ENCODE data around the gene ZFHX3.

ZFHX3 gene

GRCh38 chr16:73057291-73058210 lies 9.6 kb upstream of the ZFHX3 start:
- DNase-seq (ENCODE audit: low spot score) = no peak

- no peak for DNase-seq (ENCODE audit: low spot score)
Observed at GRCh38 chr16:73056921-73057290, 9.0 kb upstream of the ZFHX3 start.

DNA sequence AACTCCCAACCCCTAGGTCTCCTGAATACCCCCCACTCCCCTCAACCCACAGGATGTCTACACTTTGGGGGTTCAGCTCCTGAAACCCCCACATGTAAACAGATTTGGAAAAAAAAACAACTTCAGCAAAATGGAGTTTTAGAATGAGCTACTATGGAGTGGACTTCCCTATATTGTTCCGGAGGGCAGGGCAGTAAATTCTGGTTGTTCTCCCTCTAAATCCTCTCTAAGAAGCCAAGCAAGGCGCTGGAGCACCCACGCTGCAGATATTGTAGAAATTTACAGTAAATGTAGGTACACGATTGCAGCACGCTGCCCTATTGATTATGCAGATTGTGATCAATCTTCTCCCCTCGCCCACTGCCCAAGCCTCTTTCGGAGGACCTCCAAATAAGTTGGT lies 8.5 kb upstream of the ZFHX3 start:
- DNase-seq (ENCODE audit: low spot score) = no peak

GRCh38 chr16:73054813-73055482 lies 7.0 kb upstream of the ZFHX3 start:
- DNase-seq (ENCODE audit: low spot score) = no peak

DNA sequence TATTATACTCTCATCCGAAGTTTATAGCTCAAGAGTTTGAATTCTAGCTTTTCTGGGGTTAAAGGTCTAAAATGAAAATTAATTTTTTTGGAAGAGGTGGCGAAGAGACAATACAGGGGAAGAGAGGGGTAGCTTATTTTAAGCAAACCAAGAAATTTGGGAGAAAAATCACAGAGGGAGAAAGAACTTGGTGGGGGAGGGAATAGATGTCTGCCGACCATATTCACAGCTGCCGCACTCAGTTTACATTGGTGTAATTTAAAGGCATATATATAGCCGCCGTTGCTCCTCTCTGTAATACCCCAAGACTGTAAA lies 6.5 kb upstream of the ZFHX3 start:
- DNase-seq (ENCODE audit: low spot score) = no peak

- DNase-seq (ENCODE audit: low spot score) = no peak
Observed at GRCh38 chr16:73054125-73054484, 6.2 kb upstream of the ZFHX3 start.

DNA sequence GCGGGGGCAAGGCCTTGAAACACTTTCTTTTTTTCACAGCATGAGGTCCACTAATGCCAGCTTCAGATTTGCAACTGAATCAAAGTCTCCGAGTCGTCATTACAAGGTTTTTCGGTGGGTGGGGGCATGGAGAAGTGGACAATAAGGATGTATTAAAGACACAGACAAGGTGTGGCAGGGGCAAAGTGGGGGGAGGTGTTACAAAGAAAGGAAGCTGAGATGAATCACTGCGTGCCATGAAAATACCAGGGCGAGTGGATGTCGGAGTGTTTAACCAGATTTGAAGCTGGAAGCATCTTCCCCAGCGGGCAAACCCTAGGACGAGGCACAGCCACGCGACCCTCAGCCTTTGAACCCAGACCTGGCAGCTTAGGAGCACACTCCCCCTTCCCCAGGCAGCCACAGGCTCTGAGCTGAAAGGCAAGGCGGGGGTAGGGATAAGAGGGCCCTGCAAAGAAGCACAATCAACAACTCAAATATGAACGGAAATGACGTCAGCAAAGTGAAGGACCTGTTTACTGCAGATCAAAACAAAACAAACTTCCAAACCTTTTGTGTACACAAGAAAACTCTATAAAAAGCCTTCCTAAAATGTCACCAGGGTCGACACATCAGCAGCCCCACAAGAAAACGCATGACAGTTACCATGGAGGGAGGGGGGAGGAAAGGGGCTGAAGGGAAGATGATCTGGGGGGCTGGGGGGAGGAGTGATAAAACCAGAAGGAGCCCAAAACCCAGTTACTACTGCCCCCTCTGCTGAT lies 5.6 kb upstream of the ZFHX3 start:
- peak; percentile 69 for DNase-seq (ENCODE audit: low spot score)

DNA sequence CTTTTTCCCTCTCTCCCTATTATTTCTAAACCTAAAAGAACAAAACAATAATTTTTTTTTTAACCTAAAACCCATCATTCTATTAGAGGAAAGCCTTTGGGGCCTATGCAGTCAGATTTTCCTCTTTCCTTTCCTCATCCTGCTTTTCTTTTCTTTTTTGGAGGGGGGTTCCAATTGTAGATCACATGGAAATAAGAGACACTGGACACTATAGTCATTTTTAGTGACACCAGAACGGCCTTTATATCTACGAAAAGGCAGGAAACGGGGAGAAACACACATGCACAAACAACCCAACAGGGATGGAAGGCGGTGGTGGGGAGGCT lies 5.1 kb upstream of the ZFHX3 start:
- no peak for DNase-seq (ENCODE audit: low spot score)

- no peak for DNase-seq (ENCODE audit: low spot score)
Observed at GRCh38 chr16:73052576-73052975, 4.6 kb upstream of the ZFHX3 start.

DNA sequence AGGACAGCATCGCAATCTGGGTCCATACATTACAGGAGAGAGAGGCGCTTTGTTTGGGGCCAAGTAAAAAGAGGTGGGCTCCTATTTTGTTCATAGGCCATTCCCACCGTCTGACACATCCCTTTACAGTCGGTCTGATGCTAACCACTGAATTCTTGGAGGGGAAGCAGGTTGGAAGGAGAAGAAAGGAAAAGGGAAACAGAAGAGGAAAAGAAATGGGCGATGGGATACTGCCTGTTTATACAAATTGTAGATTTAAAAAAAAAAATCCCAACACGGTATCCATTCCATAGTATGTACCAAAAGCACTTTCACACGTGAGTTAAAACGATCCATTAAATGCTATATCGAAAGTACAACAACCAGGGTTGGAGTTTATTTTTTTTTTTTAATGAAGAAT lies 4.0 kb upstream of the ZFHX3 start:
- DNase-seq (ENCODE audit: low spot score) = no peak

DNA sequence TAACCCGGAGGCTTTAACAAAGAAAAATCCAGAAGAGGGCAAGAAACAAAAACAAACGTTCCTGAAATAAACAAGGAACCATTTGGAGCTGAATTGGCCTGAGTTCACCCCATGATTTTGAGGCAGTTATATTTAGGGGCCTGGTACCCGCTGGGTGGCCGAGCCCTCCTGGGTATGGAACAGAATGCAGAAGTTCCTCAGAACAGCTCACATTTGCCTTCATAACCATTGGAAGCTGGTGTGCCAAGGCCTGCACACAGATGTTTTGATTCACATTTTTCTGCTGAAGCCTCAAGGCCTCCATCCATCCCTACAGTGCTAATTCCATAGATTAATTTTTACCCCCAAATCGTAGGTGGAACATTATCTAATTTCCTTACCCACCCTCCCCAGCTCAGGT lies 3.3 kb upstream of the ZFHX3 start:
- no peak for DNase-seq (ENCODE audit: low spot score)

- DNase-seq (ENCODE audit: low spot score) = no peak
Observed at GRCh38 chr16:73050201-73051099, 2.5 kb upstream of the ZFHX3 start.

GRCh38 chr16:73049511-73049910 lies 1.6 kb upstream of the ZFHX3 start:
- DNase-seq (ENCODE audit: low spot score) = no peak

GRCh38 chr16:73049091-73049490 lies 1.2 kb upstream of the ZFHX3 start:
- no peak for DNase-seq (ENCODE audit: low spot score)

- DNase-seq (ENCODE audit: low spot score) = no peak
Observed at GRCh38 chr16:73048292-73049080, 558 bp upstream of the ZFHX3 start.

DNA sequence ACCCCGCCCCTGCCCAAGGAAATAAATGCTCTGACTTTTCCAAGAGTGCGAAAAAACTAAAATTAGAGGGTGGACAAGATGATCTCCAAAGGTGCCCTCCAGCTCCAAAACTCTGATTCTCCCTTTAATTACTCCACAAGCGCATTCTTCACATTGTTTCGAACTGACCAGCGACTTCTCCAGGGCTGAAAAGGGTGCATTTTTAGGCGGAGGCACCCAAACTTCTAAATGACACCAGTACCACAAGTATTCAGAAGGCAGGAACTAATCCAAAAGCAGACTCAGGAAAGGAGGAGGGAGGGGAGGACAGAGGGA lies 750 bp downstream of the ZFHX3 start:
- no peak for DNase-seq (ENCODE audit: low spot score)

DNA sequence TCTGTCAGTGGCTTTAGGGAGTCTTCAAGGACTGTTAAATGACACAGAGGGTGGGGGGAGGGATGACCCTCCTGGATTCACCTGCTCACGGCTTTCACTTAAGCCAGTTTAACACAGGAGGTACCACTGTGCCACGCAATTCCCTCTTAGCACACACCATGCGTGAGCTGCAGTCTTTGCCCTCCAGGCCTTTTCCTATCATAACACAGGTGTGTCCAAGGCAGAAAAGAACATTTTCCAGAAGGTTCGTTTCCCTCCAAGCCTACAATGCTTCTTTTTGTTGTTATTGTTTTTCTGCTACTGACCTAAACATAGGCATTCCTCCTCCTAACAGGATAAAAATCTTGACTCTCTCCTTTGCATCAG lies 1.1 kb downstream of the ZFHX3 start:
- DNase-seq (ENCODE audit: low spot score) = no peak

DNA sequence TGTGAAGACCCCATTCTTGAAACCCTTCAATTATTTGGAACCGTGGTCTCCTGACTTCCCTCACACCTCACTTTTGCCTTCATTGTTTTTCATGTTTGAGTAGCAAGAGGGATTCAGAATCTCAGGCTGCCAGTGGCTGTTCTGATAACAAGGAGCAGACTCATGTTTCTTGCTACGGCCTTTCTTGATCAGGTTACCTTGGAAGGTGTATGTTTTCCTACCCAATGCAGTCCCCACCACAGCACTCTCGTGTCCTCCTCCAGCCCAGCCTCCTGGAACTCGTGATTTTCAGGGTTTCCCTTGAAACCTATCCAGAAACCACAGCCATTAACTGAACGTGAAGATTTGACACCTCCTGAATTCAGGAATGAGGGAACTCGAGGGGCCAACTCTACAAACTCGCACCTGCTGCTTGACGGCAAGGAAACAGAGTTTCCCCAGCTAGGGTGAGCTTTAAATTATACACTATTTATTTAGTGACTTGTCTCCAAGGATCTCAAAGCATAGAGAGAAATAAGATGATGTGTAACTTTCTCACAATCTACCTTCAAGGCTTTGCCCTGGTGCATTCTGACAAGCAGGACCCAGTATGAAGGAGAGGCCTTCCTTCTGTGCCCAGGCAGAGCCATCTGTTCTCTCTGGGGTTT lies 1.6 kb downstream of the ZFHX3 start:
- no peak for DNase-seq (ENCODE audit: low spot score)

GRCh38 chr16:73043828-73044467 lies 4.0 kb downstream of the ZFHX3 start:
- no peak for DNase-seq (ENCODE audit: low spot score)

- DNase-seq (ENCODE audit: low spot score) = no peak
Observed at GRCh38 chr16:73042807-73043206, 5.1 kb downstream of the ZFHX3 start.
